ENCODE results near the gene RGS16.

GRCh38 chr1:182649041-182649440 lies 44.9 kb upstream of the RGS16 start:
- TF ChIP-seq IRF3 (IDR thresholded peaks at IDR 0.05; ENCODE audit: low read depth, low read length), result no peak
- TF ChIP-seq TAF1 (IDR thresholded peaks at IDR 0.05; ENCODE audit: borderline replicate concordance, low read depth, low read length), result no peak
- TF ChIP-seq, protein P1, sequence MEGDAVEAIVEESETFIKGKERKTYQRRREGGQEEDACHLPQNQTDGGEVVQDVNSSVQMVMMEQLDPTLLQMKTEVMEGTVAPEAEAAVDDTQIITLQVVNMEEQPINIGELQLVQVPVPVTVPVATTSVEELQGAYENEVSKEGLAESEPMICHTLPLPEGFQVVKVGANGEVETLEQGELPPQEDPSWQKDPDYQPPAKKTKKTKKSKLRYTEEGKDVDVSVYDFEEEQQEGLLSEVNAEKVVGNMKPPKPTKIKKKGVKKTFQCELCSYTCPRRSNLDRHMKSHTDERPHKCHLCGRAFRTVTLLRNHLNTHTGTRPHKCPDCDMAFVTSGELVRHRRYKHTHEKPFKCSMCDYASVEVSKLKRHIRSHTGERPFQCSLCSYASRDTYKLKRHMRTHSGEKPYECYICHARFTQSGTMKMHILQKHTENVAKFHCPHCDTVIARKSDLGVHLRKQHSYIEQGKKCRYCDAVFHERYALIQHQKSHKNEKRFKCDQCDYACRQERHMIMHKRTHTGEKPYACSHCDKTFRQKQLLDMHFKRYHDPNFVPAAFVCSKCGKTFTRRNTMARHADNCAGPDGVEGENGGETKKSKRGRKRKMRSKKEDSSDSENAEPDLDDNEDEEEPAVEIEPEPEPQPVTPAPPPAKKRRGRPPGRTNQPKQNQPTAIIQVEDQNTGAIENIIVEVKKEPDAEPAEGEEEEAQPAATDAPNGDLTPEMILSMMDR (IDR thresholded peaks at IDR 0.05), result no peak
- no peak for TF ChIP-seq USF2 (IDR thresholded peaks at IDR 0.05; ENCODE audit: borderline replicate concordance, low read depth, low read length)
- no peak for TF ChIP-seq MAX (IDR thresholded peaks at IDR 0.05; ENCODE audit: low read depth)
- no peak for TF ChIP-seq EP300 (IDR thresholded peaks at IDR 0.05; ENCODE audit: borderline replicate concordance in 1 of 2, low read depth in 1 of 2, low read length in 1 of 2)
